LNCAP (cell line): ENCODE data around the gene SGMS1.

Experiments used
- CTCF ChIP-seq: fragments of 450-650 bp; IDR thresholded peaks from 2 replicates; pipeline ENCODE4 v1.5.1; 2017; ENCODE audit warnings: mild to moderate bottlenecking

The SGMS1 gene

GRCh38 chr10:50314169-50315071 is 309.3 kb downstream of the SGMS1 start:
- no peak for TF ChIP-seq CTCF

DNA sequence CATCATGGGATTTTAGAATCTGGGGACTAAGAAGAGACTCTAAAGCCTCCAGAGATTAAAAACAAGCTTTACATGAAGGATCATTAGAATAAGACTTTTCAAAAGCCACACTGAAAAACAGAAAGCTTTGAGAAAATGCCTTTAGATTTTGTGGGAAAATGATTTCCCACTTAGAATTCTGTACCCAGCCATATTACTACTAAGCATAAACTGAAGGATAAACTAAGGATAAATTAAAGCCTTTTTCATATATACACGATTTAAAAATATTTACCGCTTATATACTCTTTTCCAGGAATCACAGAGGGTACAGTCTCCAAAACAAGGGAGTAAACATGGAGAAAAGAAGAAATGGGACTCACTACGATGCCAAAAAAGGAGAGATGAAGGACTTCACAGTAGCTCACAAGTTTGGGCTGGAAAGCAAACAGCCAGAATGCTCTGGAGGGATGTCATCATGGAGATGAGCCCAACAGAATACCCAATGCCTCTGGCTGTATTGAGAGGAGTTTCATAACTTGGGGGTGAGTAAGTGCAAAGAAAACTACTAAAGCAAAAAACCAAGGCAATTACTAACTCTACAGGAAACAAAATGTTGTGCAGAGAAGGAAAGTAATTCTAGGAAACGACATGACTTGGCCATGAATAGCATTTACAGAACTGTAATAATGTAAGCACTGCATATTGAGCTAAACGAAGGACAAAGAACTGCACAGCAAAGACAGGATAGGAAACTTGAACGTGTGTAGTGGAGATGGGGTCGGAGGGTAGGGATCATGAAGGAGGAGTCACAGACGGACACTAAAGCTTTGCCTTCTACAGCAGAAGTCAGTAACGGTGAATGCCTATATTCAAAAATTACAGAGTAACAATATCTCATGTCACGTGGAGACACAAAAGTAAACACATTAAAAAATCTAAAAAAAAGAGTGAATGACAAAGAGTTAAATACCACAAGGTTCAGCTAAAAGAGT is 311.0 kb downstream of the SGMS1 start:
- TF ChIP-seq CTCF, result no peak

DNA sequence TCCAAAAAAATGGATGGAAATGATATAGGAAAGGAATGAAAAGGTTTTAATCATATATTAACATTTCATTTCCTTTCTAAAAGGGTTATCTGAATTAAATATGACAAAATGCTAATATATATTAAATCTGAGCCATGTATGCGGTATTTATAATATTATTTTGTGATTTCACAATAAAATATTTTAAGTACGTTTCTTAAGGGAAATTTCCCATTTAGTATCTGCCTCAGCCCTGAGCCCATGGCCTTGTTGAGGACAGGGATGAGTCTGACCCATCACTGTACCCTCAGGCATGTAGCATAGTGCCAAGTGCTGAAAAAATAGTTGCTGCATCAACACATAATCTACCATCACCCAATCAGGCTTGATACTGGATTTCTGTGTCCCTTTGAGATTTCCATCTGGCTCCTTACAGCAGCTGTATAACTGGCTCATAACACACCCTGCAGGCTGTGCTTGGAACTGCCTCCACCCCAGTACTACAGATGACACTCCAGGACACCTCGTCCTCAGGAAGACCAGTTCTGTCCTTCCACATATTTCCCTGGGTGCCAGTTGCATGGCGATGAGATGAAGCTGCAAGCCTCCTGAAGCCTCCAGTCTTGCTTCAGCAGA is 313.1 kb downstream of the SGMS1 start:
- TF ChIP-seq CTCF, result peak; percentile 38; the same call in 1 of the 2 replicates

- TF ChIP-seq CTCF, result no peak
These were observed 314.4 kb downstream of the SGMS1 start for GRCh38 chr10:50309342-50309741.

- no peak for TF ChIP-seq CTCF
These were observed 319.1 kb downstream of the SGMS1 start for GRCh38 chr10:50304660-50305059.

DNA sequence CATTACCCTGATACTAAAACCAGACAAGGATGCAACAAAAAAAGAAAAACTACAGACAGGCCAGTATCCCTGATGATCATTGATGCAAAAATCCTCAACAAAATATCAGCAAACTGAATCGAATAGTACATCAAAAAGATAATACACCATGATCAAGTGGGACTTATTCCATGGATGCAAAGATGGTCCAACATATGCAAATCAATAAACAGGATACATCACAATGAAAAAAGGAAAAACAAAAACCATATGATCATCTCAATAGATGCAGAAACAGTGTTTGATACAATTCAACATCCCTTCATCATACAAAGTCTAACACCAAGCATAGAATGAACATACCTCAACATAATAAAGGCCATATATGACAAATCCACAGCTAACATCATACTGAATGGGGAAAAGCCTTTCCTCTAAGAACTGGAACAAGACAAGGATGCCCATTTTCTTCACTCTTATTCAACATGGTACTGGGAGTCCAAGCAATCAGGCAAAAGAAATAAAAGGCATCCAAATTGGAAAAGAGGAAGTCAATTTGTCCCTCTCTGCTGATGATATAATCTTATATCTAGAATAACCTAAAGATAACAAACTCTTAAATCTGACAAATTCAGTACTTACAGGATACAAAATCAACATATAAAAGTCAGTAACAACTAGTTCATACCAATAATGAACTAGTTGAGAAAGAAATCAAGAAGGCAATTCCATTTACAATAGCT is 323.6 kb downstream of the SGMS1 start:
- TF ChIP-seq CTCF, result no peak
